Fibroblast of skin of left biceps (primary cell): ENCODE measurements around the gene RAE1.
A peak's percentile ranks its signal among the peaks of the same experiment; 100 is the strongest.

Experiments
- DNase-seq, 2 experiments: peaks; one replicate each; pipeline ENCODE4 v3.0.0-alpha.2; 2013; ENCODE audit warnings: low read depth in 2 of 2

RAE1 gene, protein sequence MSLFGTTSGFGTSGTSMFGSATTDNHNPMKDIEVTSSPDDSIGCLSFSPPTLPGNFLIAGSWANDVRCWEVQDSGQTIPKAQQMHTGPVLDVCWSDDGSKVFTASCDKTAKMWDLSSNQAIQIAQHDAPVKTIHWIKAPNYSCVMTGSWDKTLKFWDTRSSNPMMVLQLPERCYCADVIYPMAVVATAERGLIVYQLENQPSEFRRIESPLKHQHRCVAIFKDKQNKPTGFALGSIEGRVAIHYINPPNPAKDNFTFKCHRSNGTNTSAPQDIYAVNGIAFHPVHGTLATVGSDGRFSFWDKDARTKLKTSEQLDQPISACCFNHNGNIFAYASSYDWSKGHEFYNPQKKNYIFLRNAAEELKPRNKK

DNA sequence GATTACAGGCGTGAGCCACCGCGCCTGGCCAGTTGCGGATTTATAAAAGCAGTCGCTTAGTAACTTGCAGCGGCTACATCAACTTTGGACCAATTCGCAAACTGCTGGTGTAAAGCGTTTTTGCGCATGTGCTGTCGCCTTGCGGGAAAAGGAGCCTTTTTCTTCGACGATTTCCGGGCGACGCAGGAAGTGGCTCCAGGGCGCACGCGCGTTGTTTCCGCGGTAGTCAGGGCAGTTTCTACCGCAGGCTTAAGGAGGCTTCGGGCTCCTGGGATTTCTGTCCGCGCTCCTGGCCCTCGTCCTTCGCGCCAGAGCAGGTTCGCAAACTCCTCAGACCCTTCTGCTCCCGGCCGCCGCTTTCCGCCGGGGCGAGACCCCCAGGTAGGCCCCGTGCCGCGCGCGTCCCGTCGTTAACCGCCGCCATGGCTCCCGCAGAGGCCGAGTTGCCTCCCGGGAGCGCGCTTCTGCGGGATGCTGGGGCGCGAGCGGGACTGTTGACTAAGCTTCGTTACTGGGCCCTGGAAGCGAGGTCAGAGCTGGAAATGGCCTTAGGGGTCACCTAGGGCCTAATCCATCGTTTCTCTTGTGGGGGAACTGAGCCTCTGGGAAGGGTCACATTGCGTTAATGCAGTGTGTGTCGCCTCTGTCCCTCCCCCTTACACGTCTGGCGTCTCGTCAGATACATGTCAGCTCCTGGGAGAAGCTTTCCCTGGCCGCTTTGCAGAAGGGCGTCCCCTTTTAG lies at the start of gene RAE1:
Gene RAE1 (plus strand): TSS at position 214 of the 742 bp plus-strand sequence. CDS start 2,784 bp downstream, outside the sequence.
- peak; percentile 68 to 69 for DNase-seq

DNA sequence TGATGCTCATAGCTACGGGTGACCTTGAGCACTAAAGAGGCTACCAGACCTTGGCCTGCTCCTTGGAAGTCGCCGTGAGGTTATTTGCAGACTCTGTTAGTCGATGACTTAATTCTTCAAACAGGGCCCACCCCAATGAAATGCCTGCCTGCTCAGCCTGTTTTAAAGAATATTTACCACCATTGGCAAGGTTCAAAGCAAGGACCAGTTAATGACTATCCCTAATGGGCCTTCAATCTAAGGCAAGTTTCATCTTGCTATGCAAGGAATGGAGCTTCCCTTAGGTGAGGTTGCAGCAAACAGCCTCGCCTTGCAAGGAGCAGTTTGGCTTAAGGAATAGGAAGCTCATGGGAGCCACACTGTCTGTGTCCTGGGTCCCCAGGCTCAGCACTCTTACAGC lies 44.3 kb upstream of the RAE1 start:
- DNase-seq: no peak

DNA sequence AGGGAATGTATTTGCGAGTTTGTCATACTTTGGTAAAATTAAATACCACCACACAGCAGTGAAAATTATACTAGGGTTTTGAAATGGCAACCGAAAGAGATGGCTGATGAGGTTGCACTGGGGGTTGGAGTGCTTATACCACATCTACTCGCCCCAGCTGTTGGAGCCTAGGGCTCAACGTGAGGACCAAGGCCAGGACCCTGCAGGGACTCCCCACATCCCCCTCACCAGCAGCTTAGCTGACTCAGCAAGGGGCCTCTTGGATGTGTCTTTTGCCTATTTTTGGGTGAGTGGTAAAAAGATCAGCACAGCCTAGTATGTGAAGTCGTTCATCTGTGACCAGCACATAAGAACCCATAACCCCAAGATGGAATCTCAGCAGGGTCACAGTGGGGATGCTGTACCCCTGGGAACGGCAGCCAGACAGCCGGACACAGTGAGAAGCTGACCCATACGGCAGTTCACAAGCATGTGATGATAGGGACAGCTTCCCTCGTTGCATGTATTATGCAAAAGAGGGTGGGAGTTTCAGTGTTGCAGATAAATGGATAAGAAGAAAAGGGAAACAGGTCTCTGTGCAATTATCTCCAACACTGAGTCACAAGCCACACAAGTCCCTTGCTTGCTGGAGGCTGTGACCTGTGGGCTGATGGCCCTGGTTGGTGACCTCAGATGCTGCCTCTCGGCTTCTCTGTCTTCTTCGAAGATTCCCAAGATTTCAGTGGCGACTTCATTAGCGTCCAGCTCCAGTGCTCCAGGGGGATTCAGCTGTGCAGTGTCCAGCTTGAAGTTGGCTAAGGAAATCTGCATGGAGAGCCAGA lies 42.4 kb upstream of the RAE1 start:
- DNase-seq: no peak

DNA sequence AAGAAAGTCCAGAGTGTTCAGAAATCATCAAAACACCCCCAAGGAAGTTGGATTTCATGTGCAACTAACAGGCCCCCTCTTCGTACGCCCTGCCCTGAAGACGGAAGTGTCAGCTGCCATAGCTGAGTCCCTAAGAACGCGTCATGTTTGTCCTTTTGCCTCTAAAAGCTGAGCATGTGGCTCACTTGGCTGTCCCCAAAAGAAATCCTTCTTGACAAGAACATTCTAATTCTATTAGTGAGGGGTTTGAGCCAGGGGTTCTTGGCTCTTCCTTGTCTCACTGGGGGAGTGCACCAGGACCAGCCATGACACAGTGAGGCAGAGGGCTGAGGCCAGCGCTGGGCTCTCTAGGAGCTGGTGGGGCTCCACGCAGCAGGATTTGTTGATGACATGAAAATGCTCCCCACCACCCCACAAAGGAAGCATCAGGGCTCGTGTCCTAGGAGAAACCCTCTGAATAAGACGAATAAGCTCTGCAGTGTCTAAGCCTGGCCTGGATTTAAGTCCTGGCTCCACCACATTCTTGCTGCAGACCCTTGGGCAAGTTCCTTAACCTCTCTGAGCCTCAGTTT lies 41.4 kb upstream of the RAE1 start:
- DNase-seq: no peak

DNA sequence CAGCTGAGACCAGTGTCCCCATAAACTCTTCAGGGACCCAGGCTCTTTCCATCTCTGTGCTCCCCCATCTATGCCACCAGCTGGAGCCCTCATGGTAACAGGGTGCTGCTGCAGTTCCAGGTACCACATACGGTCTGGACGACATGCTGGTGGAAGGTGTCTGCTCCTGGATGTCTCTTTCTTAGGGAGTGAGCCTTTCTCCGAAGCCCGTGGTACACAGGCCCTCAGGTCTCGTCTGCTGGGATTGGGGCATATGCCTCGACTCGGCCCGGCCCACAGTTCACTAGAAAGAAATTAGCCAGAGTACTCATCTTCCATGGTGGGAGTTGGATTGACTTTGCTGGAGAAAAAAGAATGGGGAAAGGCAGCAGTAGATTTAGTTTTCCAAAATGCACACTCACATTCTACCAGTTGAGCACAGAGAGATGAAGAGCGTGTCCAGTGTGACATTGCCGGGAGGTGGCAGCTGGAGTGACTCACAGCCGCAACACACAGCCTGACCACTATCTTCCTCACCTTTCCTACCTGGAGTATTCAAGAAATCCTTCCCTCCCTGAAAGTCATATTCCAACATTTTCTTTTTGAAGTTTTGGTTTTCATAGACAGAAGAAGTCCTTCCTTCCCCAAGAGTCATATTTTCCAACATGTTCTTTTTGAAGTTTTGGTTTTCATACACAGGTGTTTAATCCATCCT lies 40.1 kb upstream of the RAE1 start:
- DNase-seq: no peak

DNA sequence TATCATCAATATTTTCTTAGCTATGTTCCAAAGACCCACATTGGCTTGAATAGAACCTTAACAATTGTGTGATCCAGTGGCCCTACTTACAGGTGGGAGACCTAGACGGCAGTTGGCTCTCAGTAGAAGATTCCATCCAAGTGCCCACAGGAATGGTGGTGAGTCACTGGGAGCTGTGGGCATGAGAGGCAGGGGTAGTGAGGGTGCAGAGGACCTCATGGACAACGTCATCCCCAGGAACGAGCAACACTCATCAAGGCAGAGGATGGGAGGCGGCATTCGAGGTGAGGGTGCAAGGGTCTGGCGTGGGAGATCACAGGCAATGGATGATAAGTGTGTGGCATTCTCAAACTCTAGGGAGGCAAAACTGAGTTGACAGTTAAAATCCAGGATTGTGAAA lies 38.9 kb upstream of the RAE1 start:
- DNase-seq: no peak

DNA sequence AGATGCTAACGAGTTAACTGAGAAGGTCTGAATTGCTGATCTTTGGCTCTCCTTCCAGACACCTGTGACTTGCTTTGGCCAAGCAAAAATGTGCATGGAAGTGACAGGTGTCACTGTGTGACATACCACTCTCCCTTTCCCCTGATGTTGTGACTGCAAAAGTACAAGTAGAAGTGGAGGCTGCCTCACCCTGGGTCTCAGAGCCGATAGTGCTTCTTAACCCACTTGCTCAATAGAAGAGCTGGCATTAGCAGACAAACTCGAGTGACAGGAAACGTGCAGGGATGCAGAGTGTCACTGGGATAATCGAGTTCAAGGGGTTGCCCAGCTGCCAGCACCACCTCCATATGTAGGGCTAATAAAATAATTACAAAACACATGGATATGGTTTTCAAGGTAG lies 37.8 kb upstream of the RAE1 start:
- no peak for DNase-seq

DNA sequence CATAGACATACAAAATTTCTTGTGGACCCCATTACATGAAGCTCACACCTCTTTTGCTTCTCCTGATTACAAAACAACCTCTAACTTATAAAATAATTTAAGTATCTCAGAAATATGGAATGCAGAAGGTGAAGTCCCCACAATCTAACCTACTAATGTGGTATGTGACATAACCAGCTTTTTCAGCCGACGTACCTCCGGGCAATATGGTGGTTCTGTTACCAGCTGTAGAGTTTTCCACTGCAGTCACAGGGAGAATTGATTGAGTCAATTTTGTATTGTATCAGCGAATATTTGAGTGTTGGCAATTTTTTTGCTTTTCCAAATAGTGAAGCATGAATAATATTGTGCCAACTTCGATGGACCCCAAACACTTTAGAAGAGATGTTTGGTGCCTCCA lies 37.1 kb upstream of the RAE1 start:
- DNase-seq: no peak

DNA sequence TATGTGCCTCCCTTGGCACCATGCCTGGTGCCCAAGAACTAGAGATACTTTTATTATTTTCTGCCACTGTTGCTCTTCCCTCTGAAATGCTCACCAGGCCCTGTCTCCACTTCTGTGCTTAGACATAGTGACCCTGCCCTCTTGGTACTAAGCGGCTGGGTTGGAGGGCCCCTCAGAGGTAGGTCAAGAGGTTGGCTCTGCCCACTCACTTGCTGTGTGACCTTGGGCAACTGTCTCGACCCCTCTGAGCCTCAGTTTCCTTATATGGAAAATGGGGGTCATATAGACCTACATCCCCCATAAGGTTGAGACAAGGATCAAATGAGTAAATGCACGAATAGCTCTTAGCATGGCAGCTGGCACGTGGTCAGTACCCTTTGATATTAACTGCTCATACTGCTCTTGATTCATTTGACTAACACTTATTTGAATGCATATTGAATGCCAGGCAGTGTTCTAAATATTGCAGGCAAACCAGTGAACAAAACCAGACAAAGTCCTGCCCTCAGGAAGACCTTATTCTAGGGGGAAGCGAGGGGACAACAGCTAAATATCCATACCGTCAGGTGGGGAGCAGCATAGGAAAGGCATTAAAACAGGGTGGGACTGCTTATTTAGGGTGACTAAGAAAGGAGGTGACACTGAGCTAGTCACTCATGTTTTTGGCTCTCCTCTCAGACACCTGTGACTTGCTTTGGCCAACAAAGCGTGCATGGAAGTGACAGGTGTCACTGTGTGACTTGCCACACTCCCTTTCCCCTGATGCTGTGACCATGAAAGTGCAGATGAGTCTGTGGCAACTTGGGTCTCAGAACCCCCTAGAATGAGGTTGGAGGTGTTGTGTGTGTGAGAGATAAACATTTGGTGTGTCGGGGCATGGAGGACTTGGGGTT lies 35.7 kb upstream of the RAE1 start:
- no peak for DNase-seq

DNA sequence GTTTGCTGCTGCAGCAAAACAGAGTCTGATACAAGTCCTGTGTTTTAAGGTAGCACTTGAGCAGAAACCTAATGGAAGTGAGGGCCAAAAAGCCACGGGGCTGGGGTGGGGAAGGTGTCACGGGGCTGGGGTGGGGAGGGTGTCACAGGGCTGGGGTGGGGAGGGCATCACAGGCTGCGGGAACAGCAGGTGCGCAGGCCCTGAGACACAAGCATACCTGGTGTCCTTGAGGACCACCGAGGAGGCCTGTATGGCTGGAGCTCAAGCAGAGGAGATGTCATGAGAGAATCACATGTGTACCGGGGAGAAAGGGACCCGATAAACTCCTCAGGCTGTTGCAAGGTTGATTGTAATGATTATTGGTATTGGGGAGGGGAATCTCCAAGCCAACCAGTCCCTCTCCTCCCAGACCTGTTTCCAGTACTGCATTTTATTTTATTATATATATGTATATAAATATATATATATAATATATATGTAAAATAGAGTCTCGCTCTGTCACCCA lies 35.0 kb upstream of the RAE1 start:
- no peak for DNase-seq

DNA sequence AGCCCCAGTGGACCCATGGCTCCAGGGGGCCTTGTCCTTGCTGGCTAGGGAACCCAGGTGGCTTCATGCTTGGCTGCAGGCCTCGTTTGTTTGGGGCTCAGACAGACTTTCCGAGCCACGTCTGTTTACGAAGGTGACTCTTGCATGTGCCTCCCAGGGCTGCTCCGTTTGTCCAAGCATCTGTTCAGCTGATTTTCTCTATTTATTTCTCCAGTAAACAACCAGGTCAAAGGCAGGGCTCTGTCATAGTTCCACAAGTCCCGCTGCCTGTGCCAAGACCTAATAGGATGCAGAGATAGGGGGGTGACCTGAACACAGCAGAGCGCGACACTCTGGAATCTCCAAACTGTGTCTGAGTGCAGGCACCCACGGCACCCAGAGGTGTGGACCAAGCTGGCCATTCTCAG lies 34.3 kb upstream of the RAE1 start:
- DNase-seq: no peak

DNA sequence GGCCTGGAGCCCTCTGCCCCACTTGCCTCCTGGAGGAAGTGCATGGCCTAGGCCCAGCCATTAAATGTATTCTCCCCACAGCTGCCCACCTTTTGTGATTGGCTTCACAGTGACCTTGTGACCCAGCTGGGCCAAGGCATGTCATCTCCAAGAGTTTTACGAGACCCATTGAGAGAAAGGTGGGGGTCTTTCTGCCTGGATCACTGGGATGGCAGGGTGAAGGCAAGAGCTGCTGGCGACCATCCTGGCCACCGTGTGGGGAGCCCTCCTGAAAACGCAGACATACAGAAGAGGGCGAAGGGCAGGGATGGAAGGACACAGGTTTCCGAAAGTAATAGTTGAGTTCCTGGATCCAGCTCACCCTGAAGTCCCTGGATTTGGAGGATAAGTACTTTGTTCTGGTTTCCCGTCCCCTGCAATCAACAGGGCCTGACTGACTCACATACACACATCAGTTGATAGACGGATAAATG lies 33.7 kb upstream of the RAE1 start:
- no peak for DNase-seq

DNA sequence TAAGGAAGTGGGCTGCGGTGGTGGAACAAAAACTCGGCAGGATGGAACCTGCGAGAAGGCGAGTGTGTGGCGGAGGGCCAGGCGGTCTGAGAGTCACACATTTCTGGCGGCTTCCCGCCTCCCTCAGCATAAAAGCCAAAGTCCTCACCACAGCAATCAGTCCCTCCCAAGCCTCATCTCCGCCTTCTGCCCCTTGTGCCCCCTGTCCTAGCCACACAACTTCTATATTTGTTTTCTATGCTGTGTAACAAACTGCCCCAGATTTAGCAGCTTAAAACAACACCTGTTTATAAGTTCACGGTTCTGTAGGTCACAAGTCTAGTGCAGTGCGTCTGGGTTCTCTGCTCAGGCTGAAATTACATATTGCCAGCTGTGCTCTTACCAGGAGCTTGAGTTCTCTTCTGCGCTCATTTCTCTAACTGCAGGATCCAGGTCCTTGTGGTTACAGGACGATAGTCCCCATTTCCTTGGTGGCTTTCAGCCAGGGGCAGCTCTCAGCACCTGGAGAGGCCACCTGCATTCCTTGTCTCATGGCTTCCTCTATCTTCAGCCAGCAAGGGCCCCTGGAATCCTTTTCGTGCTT lies 33.2 kb upstream of the RAE1 start:
- no peak for DNase-seq

DNA sequence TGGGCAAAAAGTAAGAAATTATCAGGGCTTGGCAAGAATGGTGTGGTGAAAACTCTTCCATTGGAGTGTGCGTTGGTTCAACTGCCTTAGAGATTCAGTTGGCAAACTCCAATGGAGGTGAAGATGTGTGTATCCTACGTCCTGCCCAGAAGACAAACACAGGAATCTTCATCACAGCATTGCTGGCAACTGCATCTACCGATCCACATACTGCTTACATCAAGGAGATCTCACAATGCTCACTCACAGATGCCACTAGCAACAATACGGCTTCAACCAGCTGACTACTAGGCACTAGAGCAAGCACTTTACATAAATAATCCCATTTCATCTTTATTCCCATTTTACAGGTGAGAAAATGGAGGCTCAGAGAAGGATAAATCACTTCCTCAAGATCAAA lies 31.5 kb upstream of the RAE1 start:
- no peak for DNase-seq

DNA sequence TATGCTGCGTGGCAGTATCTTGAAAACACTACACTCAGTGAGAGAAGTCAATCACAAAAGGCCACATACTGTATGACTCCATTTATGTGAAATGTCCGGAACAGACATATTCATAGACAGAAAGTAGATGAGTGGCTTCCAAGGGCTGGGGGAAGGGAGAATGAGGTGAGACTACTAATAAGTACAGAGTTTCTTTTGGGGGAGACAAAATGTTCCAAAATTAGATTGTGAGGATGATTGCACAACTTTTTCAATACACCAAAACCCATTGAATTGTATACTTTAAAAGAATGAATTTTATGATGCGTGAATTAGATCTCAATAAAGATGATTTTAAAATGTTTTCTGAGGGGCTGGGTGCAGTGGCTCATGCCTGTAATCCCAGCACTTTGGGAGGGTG lies 30.7 kb upstream of the RAE1 start:
- DNase-seq: no peak

DNA sequence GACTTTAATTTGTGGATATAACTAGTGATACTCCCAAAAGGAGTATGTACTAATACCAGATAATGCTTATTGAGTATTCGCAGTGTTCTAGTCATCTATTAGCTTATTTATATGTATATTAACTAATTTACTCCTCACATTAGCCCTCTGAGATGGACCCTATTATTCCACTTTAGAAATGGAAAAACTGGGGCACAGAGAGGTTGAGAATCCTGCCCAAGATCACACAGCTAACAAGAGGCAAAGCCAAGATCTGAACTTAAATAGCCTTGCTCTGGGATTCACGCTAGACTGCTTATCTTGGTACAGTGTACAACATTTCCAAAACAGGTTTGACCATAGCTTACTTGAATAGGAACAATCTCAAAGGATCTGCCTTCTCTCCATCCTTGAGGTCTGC lies 29.9 kb upstream of the RAE1 start:
- no peak for DNase-seq

DNA sequence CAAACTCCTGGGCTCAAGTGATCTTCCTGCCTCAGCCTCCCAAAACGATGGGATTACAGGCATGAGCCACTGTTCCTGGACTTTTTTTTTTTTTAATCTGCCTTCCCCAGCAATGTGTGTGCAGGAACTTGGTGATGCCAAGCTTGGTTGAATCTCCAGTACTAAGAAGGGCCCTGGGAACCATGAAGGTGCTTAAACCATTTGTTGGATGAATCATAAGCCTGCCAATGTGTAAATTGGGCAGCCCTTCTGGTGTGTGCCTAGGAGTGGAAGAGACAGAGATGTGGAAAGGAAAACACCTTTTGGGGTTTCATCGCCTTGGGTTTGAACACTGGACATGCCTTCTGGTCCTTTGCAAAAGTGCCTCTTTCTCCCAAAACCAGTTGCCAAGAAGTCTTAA lies 28.6 kb upstream of the RAE1 start:
- DNase-seq: no peak

DNA sequence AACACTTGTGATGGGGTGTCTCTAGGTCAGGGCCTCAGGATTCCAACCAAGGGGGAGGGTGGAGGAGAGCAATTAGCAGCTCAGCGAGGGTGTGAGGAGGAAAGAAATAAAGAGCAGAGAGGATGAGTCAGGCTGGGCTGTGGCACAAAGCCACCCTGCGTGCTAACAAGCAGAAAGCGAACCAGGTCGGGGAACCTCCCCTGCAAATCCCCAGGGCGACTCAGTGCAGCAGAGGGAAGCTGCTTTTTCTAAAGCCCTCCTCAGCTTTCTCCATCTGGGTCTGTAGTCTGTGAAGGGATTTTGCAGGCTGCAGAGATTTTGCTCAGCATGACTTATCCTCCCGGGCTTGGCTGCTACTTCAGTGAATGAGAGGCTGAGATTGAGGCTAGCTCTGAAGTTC lies 28.0 kb upstream of the RAE1 start:
- no peak for DNase-seq

DNA sequence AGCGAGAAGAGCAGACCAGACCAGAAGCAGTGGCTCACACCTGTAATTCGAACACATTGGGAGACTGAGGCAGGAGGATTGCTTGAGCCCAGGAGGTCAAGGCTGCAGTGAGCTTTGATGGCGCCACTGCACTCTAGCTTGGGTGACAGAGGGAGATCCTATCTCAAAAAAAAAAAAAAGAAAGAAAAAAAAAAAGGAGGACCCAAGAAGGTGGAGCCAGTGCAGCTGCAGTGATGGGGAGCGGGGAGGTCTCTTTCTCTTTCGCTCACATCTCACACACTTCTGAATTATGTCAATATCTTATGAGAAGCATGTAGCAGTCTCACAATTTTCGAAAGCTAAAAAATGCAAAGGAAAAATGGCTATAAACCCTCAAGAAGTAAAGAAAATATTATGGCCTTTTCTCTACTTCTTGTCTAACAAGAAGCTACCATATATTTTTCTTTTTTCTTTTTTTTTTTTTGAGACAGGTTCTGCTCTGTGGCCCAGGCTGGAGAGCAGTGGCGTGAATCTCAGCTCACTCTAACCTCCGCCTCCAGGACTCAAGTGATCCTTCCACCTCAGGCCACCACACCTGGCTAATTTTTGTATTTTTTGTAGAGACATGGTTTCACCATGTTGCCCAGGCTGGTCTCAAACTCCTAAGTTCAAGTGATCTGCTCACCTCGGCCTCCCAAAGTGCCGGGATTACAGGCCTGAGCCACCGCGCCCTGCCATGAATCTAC lies 25.3 kb upstream of the RAE1 start:
- DNase-seq: no peak
